NCI-H1048 (cell line): ENCODE data around the gene DHRS7C.
"Not testable (repeated sequence)": the region's sequence is repeated elsewhere in the genome, so short reads cannot be mapped to it uniquely, and the experiment has no call there.

Experiments
- DNase-seq: peaks from one replicate; lab custom pipeline; 2025; lab: John Stamatoyannopoulos, UW

DHRS7C gene

DNA sequence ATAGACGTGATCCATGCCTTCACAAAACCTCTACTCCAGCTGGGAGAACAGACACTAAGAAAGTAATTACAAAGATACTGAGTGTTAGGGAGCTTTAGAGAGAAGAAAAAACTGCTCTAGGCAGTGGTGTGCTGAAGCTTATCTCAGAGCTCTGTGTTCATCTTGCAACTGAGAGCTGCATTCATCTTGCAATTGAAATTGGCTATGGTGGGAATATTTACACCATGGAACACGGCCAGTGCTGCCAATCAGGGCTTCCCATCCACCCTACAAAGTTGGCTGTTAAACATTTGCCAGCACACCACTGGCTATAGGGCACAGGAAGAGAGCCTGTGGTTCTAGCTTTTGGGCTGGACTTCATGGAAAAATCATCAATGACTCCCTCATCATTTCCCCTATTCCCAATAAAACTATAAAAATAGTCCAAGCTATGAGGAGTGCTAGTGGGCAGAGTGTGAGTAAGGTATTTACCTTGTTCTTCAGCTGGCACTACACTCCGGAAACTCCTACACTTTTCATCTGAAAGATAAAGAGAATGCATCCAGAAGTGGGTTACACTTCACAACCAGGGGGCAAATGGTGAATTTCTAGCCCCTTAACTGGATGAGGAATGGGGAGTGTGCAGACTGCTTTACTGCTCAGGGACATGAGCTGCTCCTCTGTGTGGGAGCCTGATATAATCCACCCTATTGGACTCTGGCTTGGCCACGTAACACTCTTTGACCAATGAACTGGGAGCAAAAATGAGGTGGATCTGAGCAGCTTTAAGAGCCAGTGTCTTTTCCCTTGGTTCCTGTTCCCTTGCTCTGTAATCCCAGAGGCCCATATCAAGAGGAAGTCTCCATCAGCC lies 18.9 kb upstream of the DHRS7C start:
- DNase-seq, result no peak

DNA sequence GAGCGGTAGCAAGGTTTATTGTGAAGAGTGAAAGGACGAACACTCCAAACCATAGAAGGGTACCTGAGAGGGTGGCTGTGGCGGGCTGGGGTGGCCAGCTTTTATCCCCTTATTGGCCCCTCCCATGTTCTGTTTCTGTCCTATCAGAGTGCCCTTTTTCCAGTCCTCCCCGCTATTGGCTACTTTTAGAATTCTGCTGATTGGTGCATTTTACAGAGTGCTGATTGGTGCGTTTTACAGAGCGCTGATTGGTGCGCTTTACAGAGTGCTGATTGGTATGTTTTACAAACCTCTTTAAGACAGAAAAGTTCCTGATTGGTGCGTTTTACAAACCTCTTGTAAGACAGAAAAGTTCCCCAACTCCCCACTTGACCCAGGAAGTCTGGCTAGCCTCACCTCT lies 18.0 kb upstream of the DHRS7C start:
- DNase-seq, result no peak

DNA sequence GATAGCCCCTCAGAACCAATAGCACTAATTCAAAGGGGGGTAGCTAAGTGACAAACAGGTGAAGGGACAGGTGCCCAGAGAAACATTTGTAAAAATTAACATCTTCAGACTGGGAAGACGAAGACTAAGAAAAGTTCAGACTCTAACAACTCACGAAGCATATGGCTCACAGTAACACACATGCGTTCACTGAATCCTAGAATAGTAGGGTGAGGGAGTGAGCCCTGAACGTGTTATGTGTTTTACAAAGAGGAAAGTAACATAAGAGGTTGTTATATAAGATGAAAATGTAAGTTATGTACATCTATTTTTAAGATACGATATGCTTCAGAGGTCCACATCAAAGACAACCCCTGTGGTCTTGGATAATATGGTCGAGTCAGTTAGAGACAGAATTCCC lies 15.3 kb upstream of the DHRS7C start:
- no peak for DNase-seq

DNA sequence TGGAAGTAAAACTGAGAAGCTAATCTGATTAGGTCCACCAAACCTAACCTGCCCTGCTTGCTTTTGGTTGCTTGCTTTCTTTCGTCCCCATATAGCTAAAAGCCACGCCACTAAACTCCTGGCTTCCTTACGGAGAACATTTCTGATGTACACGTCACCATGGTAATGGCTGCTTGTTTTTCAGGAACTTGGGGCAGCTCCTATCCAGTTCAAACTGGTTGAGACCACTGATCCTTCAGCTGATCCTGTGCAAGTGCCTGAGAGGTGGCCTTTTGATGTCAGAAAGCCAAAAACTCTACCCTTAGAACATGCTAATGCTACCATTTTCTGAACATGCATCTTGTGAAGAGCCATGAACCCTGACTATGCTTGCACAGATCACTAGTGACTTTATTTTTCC lies 14.4 kb upstream of the DHRS7C start:
- DNase-seq, result no peak

DNA sequence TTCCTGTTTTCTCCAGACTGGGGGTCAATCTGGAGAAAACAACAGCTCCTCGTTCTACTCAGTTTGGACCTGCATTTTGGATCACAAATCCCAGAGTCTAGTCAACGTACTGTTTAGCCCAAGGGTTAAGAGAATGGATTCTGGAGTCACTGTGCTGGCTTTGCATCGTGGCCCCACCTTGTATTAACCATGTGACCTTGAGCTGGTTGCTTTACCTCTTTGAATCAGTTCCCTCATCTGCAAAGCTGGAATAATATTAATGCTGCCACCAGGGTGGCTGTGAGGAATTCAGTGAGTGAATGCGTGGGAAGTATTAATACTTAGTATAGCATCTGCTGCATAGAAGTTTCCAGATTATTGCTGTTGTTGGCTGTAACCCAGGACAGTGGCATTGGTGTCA lies 11.3 kb upstream of the DHRS7C start:
- no peak for DNase-seq

DNA sequence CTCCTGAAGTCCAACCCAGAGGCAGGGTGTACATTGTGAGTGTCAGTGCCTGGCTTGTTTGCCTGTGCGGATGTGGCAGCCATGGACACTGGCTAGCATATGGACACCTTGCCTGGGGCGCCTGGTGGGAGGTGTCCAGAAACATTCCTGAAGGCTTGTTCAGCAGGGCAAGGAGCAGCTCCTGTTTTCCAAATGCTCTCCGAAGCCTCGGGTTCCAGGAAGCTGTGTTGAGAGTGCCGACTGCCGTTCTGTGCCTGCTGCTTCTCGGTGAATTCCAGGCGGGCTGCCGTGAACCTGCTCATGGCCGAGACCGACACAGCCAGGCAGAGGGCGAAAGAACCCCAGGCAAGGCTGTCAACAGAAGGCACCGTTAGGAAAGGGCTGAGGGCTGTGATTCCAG lies 10.9 kb upstream of the DHRS7C start:
- DNase-seq, result no peak

DNA sequence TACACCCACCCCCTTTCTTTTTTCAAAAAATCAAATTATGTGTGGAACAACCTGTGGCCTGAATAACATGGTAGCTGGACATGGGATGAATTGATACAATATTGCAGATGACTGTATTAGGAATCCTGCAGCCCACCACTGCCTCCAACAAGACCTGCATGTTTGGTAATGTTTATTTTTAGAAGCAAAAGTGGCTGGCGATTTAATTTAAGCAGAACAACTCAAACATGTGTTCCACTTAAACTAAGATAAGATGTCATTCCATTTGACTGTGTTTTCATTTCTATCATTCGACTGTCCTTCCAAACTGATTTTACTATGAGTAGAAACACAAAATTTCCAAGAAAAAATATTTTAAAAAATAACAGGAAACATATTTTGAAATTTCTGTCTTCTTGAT lies 10.1 kb upstream of the DHRS7C start:
- DNase-seq, result no peak

DNA sequence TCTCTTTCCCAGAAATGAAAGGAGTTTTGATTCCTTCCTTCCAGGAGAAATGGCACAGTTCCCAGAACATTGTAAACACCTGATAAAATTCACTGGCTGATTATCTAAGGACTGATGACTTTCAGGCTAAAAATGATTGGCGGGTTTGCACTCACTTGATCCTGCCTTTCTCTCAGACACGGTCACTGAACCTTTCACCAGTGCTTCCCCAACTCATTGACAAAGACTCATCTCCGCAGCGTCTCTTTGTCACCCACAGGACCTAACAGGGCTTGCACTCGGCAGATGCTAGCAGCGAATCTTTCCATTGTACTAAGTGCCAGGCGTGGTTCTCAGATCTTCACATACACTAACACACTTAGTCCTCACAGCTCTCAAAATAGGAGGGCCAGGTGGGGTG lies 7.3 kb upstream of the DHRS7C start:
- DNase-seq, result no peak

DNA sequence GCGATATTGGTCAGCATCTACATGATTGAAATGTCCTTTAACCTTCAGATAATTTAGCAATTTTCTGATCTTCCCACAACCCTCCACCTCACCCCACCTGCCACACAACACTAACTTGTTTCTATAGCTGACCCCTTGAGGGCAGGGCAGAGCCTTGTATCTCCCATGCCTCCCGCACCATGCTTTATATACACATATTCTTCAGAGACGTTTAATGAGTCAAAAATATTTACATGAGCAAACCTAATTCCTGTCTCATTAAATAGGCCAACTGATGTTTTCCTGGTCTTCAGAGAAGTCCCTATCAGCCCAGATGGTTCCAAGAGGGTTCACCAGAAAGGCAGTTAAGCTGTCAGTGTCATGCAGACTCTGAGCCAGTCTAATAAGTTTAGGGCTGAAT lies 6.6 kb upstream of the DHRS7C start:
- no peak for DNase-seq

DNA sequence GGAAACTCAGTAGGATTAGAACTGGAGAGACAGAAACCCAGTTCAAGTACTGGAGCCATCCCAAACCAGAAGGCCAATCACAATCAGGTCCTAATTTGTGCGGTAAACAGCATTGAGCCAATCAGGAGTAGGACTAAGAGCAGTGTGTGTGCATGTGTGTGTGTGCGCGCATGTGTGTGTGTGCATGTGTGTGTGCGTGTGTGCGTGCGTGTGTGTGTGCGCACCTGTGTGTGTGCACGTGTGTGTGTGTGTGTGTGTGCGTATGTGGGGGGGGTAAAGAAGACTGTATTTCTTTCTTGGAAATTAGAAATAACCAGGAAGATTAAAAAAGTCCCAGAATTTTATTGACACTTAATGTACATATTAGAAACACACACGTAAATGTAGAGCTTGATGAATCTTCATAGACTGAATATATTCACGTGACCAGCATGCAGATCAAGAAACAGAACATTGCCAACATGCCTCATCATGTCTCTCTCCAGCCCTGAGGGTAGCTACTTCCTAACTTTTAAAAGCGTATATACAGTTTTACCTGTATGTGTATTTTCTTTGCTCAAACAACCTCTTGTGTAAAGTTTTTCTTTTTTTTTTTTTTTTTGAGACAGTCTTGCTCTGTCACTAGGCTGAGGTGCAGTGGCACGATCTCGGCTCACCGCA lies 919 bp upstream of the DHRS7C start:
- DNase-seq, result no peak

DNA sequence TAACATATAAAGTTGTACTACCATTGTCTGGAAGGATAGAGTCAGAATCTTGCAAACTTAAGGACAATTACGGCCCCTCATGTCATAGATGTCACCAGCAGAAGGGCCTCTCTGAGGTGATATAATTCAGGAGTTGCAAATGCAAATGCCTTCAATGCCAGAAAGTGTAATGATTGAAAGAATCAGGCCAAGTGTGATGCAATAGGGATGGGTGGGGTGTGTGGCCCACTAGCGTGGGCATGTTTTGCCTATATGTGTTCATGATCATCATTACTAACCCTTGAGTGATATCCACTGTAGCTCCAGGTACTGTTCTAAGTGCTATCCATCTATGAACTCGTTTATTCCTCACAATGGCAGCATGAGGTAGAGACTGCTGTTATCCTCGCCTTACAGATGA lies 1.1 kb downstream of the DHRS7C start:
- no peak for DNase-seq

DNA sequence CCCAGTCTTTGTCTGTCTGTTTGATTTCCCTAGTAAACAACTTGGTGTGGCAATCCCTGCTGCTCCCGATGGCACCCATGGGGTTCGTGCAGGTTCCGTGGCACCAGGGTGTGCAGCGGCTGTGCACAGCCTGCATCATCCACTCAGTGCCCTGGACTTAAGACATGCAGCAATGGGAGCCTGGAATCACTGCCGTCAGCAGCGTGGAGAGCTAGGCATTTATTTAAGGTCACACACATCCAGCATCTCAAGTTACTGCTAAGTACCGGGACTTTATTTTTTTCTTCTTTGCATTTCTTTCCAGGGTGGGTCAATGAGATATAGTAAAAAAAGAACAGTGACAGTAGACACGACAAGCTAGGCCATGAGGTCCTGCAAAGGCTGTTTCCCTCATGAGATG lies 2.8 kb downstream of the DHRS7C start:
- DNase-seq, result no peak

DNA sequence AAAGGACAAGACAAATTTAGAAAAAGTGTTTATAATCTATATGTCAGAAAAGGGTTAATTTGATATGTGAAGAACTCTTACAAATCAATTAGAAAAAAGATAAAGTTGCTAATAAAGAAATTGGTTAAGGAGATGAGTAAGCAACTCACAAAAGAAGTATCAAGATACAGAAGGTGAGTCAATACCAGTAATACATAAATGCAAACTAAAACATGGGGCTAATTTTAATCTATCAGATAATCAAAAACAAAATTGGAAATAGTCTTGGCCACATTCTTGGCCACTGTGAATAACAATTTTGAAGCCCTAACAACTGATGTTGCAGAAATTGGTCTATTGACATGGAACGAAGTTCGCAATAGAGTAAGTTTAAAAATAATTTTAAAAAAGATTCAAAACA lies 6.8 kb downstream of the DHRS7C start:
- no peak for DNase-seq

DNA sequence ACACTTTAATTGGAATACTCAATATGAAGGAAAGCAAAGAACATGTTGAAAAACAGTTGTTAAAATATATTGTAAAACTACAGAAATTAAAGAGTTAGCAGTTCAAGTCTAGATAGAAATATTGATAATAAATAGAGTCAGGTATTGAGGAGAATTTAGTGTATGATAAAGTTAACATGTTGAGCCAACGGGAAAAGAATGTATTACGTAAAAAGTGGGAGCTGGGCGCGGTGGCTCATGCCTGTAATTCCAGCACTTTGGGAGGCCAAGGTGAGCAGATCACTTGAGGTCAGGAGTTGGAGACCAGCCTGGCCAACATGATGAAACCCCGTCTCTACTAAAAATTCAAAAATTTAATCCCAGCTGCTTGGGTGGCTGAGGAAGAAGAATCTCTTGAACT lies 7.9 kb downstream of the DHRS7C start:
- DNase-seq, result not testable (repeated sequence)

DNA sequence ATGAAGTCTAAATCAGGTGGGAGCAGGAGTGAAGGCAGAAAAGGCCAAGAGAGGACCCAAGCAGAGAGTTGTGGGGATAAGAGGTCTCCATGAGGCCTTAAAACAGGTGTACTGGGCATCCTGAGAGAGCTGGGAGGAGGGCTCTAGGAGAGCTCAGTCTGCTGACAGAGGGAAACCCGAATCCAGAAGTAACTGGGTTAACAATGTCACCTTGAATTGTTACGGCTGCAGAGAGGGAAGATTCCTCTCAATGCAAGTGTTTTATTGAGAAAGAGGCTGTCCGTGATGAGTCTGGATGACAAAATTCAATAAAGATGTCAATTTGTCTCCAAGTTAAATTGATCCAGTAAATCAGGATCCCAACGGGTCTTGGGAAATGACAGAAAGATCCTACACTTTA lies 8.3 kb downstream of the DHRS7C start:
- no peak for DNase-seq

DNA sequence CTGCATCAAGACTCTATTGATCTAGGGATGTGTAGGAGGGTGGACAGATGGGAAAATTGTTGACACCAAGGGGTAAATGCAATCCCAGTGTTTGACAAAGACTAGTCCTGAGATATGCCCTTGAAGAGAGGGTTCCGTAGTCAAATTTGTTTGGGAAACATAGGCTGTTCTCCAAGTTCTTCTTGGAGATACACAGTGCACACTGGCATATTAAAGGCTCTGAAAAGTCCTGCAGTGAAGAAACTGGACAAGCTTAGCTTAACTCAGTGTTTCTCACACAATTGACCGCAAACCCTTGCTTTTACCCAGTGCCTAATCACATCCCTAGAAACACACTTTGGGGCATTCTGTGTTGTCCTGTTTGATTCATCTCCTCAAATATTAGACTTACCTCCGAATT lies 10.8 kb downstream of the DHRS7C start:
- no peak for DNase-seq

DNA sequence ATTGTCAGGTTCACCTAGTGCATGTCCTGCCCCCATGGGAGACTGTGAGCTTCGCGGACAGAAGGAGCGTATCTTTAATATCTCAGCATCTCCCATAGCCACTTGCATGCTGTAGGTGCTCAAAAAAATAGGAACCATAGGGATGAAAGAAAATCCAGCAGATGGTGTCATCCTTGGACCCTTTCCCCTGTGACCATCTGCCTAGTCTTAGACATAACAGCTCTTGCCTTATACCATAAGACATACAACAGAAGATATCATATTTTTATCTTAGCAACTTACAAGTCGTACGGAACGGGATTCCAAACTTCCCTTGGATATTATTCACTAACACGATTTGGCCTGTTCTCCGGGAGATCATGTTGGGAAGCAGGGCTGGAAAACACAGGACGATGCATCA lies 14.5 kb downstream of the DHRS7C start:
- no peak for DNase-seq

DNA sequence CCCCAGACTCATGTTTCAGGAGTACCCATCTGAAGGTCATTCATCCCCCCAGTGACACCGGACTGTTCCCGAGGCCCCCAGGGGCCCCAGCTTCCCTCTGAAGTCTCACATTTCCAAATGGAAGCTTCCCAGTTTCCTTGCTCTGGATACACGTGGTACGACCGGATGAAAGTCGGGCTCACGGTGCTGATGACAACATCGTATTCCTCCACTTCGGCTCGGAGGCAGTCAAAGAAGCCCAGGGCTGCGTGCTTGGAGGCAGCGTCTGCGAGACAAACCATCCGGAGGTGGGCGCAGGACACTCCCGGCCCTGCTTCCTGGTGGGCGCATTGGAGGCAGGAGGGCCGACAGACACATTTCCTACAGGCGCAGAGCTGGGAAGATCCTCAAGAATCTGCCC lies 18.7 kb downstream of the DHRS7C start:
- no peak for DNase-seq

DNA sequence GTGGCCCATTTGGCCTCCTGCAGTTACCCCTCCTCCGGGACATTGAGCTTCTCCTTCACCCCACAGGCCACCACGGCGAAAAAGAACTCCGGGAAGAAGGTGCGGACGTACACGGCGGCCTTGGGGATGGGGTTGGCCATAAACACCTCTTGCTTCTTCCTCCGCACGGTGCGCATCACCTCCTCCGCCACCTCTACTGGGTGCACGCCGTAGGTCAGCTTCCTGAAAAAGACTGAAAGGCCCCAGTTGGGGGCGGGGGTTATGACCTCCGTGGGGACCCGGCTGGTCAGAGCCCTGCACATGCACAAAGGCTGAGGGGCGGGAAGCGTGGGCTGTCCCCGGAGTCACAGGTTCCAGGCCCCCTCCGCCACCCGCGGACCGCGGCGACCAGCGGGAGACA lies 19.9 kb downstream of the DHRS7C start:
- DNase-seq, result no peak

DNA sequence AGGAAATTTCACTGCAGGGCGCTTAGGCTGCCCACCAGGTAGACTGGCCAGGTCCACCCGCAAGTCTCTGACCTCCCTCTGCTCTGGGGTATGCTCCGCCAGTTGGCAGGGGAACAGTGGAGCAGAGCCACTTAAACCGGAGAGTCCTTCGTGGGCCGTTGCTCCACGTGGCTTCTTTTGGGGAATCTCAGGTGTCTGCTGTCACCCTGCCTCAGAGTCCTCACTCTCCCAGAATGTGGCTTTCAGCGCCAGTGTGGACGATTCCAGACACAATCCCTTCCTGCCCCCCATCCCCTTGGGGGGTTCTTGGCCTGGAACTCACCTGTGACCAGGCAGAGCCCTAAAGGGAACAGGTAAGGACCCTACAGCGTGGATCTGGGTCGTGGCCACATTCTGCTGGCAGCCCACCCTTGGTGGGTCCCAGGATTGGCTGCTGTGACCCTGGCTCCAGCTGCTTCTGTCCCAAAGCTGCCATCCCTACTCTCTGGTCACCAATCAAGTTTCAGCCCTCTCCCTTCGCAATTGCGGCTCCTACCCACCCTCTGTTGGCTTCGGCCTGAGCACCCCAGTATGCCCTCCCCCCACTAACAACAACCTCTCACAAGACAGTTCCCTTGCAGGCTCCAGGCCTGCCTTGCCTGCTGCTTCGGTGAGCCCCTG lies 22.2 kb downstream of the DHRS7C start:
- no peak for DNase-seq

DNA sequence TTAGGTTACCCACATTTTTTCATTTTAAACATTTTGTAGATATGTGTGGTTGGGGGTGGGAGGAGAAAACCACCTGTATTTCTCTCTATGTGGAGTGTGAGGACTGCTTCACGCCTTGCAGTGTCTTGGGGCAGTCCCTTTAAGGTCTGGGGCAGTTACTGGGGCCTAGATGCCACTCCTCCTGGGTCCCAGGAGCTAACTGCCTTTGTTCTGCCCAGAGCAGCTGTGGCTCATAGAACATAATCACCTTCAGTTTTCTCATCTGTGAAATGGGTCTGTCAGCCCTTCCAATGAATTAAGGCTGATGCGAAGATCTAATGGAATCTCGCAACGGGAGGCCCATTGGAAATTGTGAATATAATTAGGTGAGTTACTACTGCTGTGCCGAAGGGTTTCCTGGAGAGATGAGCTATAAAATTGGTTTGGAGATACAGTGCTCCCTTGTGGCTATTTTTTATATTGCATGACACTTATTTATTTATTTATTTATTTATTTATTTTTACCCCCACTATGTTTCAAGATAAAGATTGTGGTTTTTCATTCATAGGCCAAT lies 22.9 kb downstream of the DHRS7C start:
- no peak for DNase-seq

DNA sequence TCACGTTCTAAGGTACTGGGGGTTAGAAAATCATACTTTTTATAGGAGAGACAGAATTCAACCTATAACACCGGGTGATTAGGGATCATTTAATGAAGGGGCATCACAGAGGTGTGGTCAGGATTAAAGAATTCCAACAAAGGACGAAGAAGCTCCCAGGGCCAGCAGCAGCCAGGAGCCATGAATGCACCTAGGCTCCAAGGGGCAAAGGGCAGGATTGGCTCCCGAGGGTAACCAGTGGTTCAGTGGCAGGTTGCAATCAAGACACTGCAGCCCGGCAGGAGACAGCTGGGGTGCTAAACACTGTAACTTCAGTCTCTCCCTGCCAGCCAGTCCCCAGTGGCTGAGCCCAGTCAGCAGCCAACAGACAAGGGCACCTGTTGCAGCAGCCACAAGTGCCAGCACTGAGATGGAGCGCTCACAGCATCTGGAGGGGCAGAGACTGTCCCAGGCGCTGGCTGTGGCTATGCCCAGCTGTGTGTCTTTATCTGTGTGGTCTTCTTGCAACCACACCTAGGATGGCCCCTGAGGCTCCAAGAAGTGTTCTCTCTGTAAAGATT lies 23.9 kb downstream of the DHRS7C start:
- DNase-seq, result no peak

DNA sequence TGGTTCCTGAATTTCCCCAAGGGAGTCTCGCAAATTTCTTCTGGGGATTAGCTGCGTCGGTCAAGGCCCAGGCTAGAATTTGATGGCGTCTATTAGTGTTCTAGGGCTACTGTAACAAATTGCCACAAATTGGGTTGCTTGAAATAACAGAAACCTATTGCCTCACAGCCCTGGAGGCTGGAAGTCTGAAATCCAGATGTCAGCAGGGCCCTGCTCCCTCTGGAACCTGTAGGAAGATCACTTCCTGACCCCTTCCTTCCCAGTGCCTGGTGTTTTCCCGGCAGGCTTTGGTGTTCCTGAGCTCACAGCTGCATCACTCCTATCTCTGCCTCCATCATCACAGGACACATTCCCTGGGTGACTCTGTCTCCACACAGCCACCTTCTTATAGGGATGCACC lies 24.4 kb downstream of the DHRS7C start:
- DNase-seq, result no peak
